Thyroid gland (tissue), 4 donors: ENCODE data around the gene RBM41. TPM values are rescaled to one million over a fixed set of nuclear protein-coding genes. Genes with fewer than 3 reads are reported as not detected.
A peak's percentile ranks its signal among the peaks of the same experiment; 100 is the strongest.
"Not testable (repeated sequence)": the region's sequence is repeated elsewhere in the genome, so short reads cannot be mapped to it uniquely, and the experiment has no call there.

Source experiments
- DNase-seq, 2 donors: peaks; one replicate each; pipeline ENCODE4 v3.0.0-alpha.2; 2019
- H3K27ac ChIP-seq, 3 donors: fragments of 200-600 bp; sonication (generic); 1 replicate in 2 of 3; 2 replicates in 1 of 3; pipeline ENCODE4 v1.5.1; 2016 to 2019; ENCODE audit warnings: mild to moderate bottlenecking in 1 of 3, moderate library complexity in 1 of 3
- H3K27me3 ChIP-seq: fragments of 200-600 bp; sonication (generic); one replicate; pipeline ENCODE4 v1.5.1; 2019
- H3K36me3 ChIP-seq, 2 donors: fragments of 200-600 bp; sonication (generic); one replicate each; pipeline ENCODE4 v1.5.1; 2016 to 2019
- H3K4me1 ChIP-seq, 2 donors: fragments of 200-600 bp; sonication (generic); one replicate each; pipeline ENCODE4 v1.5.1; 2017 to 2019
- H3K4me3 ChIP-seq, 3 donors: fragments of 200-600 bp; sonication (generic); replicated peaks in 1 of 3; 1 replicate in 2 of 3; 2 replicates in 1 of 3; pipeline ENCODE4 v1.5.1; 2016; ENCODE audit warnings: mild to moderate bottlenecking in 1 of 3
- H3K9me3 ChIP-seq: fragments of 200-600 bp; sonication (generic); one replicate; pipeline ENCODE4 v1.5.1; 2017
- POLR2A ChIP-seq, 2 donors: fragments of 450-650 bp; IDR thresholded peaks; one replicate each; pipeline ENCODE4 v1.6.1; 2017; ENCODE audit warnings: antibody characterized with exemption in 2 of 2, mild to moderate bottlenecking in 2 of 2, moderate library complexity in 1 of 2
- WGBS, 2 donors: methylation state at CpG; one replicate each; pipeline ENCODE4 v1.1.5; 2017; 5-methylcytosine and 5-hydroxymethylcytosine counted together
- intact Hi-C: fragments of 100-400 bp; cut with DNase I; formaldehyde crosslinking; loops from one replicate; pipeline ENCODE4 v1.15.1; 2023
- total RNA-seq, 4 donors: library from RNA; depleted of rRNA; stranded (reverse); fragments of >200 nt; gene quantifications; one replicate each; pipeline ENCODE4 v1.2.3, GENCODE V29; 2016
- TF ChIP-seq, protein P1 (sequence below), 6 experiments: fragments of 200-600 bp in 3 of 6; fragments of 450-650 bp in 3 of 6; sonication (generic) in 3 of 6; IDR thresholded peaks; one replicate each; pipeline ENCODE4 v1.5.1; 2016 to 2019; ENCODE audit warnings: antibody characterized with exemption in 6 of 6, mild to moderate bottlenecking in 2 of 6, inconsistent platforms in 1 of 6, moderate library complexity in 1 of 6

The RBM41 gene
- 10 to 100 TPM; 24.0 to 48.8 (median 30.5) TPM for total RNA-seq

DNA sequence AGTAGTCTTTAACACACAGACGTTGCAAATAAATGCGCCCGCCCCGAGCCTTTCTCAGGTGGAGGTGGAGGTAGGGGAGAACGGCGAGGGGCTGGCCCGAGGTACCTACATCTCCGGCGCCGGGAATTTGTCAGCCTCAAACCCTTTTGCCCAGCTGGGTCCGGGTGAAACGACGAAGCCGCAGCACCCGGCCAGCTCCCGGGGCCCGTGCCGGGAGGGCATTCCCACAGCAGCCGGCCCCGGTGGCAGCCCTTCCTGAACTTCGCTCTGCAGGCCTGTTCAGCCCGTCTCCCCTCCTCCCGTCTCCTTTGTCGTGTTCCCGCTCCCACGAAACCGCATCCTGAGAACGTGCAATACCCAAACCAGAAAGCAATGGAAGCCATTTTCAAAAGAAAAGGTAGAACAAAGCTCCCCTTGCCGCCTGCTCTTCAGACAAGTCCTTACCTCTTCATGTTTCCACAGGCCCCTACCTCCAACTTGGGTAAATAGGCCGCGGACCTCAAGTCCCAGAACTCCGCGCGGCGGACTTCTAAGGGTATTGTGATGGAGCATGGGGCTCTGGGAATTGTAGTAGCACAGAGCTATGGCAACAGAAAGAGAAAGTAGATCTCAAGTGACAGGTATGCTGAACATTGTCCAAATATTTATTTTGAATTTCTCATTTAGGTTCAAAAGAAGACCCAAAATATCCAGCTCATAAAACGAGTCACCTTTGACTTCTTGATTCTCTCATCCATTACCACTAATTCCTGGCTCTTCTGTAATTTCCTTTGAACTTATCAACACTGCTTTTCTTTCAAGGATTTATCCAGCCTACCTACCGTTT lies at the start of gene RBM41:
Gene RBM41, minus strand, starts transcription at position 501 of the 826 bp plus-strand sequence. Its CDS starts 49 bp downstream, at position 452.
- Histone ChIP-seq H3K36me3 (peaks cover 0 to 2% of the 10 kb centered on the region in 2 donors), H3K27me3 (no peaks in the 10 kb centered on the region), H3K9me3 (no peaks in the 10 kb centered on the region), H3K4me1 (peaks cover 0 to 6% of the 10 kb centered on the region in 2 donors), H3K27ac (peak within 1 kb of the TSS in 1 of 3 donors; percentile 72), H3K4me3 (peak within 1 kb of the TSS in 2 of 3 donors; percentile 38 to 44)
- intact Hi-C loops: no loop called here
- WGBS, 2 donors: 0 to 2% methylated on average over 11 to 14 of the region's 37 CpGs
- peak; percentile 78 to 84 for DNase-seq
- TF ChIP-seq, protein P1, sequence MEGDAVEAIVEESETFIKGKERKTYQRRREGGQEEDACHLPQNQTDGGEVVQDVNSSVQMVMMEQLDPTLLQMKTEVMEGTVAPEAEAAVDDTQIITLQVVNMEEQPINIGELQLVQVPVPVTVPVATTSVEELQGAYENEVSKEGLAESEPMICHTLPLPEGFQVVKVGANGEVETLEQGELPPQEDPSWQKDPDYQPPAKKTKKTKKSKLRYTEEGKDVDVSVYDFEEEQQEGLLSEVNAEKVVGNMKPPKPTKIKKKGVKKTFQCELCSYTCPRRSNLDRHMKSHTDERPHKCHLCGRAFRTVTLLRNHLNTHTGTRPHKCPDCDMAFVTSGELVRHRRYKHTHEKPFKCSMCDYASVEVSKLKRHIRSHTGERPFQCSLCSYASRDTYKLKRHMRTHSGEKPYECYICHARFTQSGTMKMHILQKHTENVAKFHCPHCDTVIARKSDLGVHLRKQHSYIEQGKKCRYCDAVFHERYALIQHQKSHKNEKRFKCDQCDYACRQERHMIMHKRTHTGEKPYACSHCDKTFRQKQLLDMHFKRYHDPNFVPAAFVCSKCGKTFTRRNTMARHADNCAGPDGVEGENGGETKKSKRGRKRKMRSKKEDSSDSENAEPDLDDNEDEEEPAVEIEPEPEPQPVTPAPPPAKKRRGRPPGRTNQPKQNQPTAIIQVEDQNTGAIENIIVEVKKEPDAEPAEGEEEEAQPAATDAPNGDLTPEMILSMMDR (IDR thresholded peaks at IDR 0.05): no peak
- TF ChIP-seq POLR2A (IDR thresholded peaks at IDR 0.05): peak in 1 of 2 donors; percentile 41

DNA sequence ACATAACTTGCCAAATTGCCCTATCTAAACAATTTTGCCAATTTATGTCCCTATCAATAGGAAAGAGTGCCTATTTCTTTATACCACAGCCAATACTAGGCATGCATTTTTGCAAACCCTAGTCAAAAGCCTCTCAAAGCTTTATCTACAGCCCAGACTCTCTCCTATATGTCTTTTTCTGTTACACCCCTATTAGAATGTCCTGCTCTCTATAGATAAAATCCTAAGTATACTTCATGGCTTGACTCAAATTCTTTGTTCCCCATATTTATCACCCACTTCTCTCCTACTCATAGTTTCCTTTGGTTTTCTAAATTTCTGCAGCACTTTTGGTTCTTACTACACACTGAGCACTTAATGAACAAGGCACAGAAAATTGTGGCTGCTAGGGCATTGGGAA lies 49.6 kb upstream of the RBM41 start:
- DNase-seq: no peak
- Histone ChIP-seq H3K4me1 (no peaks in the 10 kb centered on the region), H3K36me3 (no peaks in the 10 kb centered on the region), H3K4me3 (no peak overlapping the region), H3K27me3 (no peaks in the 10 kb centered on the region), H3K9me3 (no peaks in the 10 kb centered on the region), H3K27ac (no peak overlapping the region)
- intact Hi-C loops: no loop called here
- TF ChIP-seq, protein P1 (IDR thresholded peaks at IDR 0.05): no peak
- no peak for TF ChIP-seq POLR2A (IDR thresholded peaks at IDR 0.05)

DNA sequence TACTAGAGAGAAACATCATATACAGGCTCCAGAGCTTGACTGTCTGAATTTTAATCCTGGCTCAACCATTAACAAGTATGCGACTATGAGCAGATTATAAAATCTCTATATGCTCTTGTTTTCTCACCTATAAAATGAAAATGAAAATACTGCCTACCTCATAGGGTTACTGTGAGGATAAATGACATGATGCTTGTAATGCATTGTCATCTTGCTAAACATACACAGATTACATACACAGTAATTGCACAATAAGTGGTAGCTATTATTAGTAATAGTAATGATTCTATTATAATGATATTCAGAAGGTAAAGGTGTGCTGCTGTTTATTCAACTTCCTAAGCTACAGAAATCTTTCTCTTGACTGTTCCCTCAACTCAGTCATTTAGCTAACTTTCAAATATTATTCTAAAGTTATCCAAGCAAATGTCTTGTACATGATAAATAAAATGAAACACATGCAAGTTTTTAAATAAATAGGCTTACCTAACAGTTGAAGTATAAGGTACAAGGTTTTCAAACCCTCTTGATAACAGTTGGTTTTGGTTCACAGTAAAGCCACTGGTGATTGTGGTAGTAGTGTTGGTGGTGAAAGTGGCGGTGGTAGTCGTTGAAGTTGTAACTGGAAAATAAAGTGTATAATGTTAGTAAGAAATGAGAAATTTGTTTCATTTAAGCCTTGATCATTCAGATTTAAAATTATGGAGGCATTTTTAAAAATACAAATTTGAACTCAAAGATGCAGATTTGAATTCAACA lies 48.7 kb upstream of the RBM41 start:
- H3K9me3 ChIP-seq: no peaks in the 10 kb centered on the region
- no peaks in the 10 kb centered on the region for H3K27me3 ChIP-seq
- H3K4me1 ChIP-seq: no peaks in the 10 kb centered on the region
- H3K27ac ChIP-seq: no peak overlapping the region
- H3K4me3 ChIP-seq: no peak overlapping the region
- intact Hi-C loops: no loop called here
- no peak for DNase-seq
- 92 to 94% methylated on average over 3 of the region's 3 CpGs for WGBS, 2 donors
- TF ChIP-seq, protein P1 (IDR thresholded peaks at IDR 0.05): no peak
- no peak for TF ChIP-seq POLR2A (IDR thresholded peaks at IDR 0.05)
- no peaks in the 10 kb centered on the region for H3K36me3 ChIP-seq

DNA sequence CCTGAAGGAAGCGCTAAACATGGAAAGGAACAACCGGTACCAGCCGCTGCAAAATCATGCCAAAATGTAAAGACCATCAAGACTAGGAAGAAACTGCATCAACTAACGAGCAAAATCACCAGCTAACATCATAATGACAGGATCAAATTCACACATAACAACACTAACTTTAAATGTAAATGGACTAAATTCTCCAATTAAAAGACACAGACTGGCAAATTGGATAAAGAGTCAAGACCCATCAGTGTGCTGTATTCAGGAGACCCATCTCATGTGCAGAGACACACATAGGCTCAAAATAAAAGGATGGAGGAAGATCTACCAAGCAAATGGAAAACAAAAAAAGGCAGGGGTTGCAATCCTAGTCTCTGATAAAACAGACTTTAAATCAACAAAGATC lies 39.0 kb upstream of the RBM41 start:
- H3K9me3 ChIP-seq, H3K4me3 ChIP-seq, H3K36me3 ChIP-seq, H3K27me3 ChIP-seq, DNase-seq, H3K4me1 ChIP-seq, intact Hi-C loops, H3K27ac ChIP-seq: not testable (repeated sequence)
- WGBS, 2 donors: 88% methylated on average over 3 of the region's 4 CpGs; no CpG with 5 or more reads in 1 of the 2 donors

DNA sequence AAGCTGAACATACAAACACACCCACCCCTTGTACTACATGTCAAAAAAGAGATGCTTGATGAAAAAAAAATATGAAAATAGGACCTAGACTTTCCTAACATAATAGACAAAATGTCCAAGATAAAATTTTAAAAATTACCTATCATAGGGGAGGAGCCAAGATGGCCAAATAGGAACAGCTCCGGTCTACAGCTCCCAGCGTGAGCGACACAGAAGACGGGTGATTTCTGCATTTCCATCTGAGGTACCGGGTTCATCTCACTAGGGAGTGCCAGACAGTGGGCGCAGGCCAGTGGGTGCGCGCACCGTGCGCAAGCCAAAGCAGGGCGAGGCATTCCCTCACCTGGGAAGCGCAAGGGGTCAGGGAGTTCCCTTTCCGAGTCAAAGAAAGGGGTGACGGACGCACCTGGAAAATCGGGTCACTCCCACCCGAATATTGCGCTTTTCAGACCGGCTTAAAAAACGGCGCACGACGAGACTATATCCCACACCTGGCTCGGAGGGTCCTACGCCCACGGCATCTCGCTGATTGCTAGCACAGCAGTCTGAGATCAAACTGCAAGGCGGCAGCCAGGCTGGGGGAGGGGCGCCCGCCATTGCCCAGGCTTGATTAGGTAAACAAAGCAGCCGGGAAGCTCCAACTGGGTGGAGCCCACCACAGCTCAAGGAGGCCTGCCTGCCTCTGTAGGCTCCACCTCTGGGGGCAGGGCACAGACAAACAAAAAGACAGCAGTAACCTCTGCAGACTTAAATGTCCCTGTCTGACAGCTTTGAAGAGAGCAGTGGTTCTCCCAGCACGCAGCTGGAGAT lies 37.2 kb upstream of the RBM41 start:
- H3K27ac ChIP-seq, H3K4me1 ChIP-seq, H3K27me3 ChIP-seq, intact Hi-C loops, H3K4me3 ChIP-seq, H3K36me3 ChIP-seq, H3K9me3 ChIP-seq: not testable (repeated sequence)
- DNase-seq: peak in 1 of 2 donors; percentile 1
- 8 to 39% methylated on average over 3 to 10 of the region's 32 CpGs for WGBS, 2 donors
